RWPE2 (cell line): ENCODE measurements around the gene TADA2B.
"Not testable (repeated sequence)": the region's sequence is repeated elsewhere in the genome, so short reads cannot be mapped to it uniquely, and the experiment has no call there.

Source experiments
- ATAC-seq: fragments of 200-7000 bp; cut with Tn5 transposase; 3 replicates; pipeline ENCODE4 v1.9.1; 2021; ENCODE audit warnings: low read depth
- DNase-seq: peaks from one replicate; pipeline ENCODE4 v3.0.0-alpha.2; 2020; ENCODE audit warnings: low spot score
- H3K27ac ChIP-seq: fragments of 450-650 bp; 2 replicates; pipeline ENCODE4 v1.5.1; 2017; ENCODE audit warnings: mild to moderate bottlenecking; ENCODE audit not compliant: poor library complexity, severe bottlenecking
- H3K27me3 ChIP-seq: fragments of 250-450 bp; sonication (Bioruptor Pico); 2 replicates; pipeline ENCODE4 v1.5.1; 2021; ENCODE audit warnings: mild to moderate bottlenecking, moderate library complexity; ENCODE audit not compliant: insufficient read depth, poor library complexity, severe bottlenecking
- H3K36me3 ChIP-seq: fragments of 250-450 bp; sonication (Bioruptor Pico); 2 replicates; pipeline ENCODE4 v1.5.1; 2020; ENCODE audit warnings: low read depth, mild to moderate bottlenecking, moderate library complexity
- H3K4me1 ChIP-seq: fragments of 250-450 bp; sonication (Bioruptor Pico); 2 replicates; pipeline ENCODE4 v1.5.1; 2021; ENCODE audit warnings: mild to moderate bottlenecking, moderate library complexity; ENCODE audit not compliant: insufficient read depth, poor library complexity, severe bottlenecking
- H3K4me3 ChIP-seq: fragments of 250-450 bp; sonication (Bioruptor Pico); 2 replicates; pipeline ENCODE4 v1.5.1; 2021; ENCODE audit warnings: mild to moderate bottlenecking, moderate library complexity; ENCODE audit not compliant: severe bottlenecking
- H3K9me3 ChIP-seq: fragments of 250-450 bp; sonication (Bioruptor Pico); 2 replicates; pipeline ENCODE4 v1.5.1; 2021; ENCODE audit warnings: mild to moderate bottlenecking, moderate library complexity; ENCODE audit not compliant: severe bottlenecking
- CTCF ChIP-seq: fragments of 450-650 bp; IDR thresholded peaks from one replicate; pipeline ENCODE4 v1.5.1; 2017; ENCODE audit warnings: mild to moderate bottlenecking, moderate library complexity; ENCODE audit not compliant: poor library complexity, severe bottlenecking

The TADA2B gene

DNA sequence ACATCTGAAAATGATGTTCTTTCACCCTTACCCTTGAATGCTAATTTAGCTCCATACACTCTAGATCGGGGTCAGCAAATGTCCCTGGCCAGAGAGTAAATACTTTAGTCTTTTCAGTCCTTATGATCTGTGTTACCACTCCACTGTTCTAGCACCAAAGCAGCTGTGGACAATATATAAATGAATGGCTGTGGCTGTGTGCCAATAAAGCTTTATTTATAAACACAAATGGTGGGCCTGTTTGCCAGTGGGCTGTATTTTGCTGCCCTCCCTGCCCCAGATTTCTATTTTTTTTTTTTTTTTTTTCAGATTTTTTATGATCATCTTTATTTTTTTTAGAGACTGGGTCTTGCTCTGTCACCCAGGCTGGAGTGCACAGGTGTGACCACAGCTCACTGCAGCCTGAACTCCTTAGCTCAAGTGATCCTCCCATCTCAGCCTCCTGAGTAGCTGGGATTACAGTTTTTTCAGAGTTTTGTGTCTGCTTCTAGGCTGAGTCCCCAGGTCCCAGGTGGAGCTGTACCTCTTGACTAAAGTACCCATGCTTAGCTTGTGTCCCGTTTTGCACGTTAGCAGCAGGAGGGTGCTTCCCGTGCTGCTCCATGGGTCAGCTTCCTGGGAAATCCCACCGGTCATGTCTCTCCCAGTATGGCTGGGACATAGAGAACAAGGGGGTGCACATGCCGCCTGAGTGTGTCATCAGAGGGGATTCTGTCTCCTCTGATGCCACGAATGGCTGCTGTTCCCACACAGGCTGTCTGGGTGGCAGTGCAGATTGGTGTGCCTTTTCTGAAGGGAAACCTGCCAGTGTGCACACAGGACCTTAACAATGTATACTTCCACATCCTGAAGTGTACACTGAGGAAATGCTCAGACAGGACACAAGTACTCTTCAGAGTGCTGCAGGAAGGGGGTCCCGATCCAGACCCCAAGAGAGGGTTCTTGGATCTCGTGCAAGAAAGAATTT is 40.7 kb downstream of the TADA2B start:
- peaks cover 2% of the 10 kb centered on the region for H3K9me3 ChIP-seq
- H3K4me3 ChIP-seq, result no peak overlapping the region
- H3K36me3 ChIP-seq, result no peaks in the 10 kb centered on the region
- no peaks in the 10 kb centered on the region for H3K4me1 ChIP-seq
- H3K27ac ChIP-seq, result no peak overlapping the region
- ATAC-seq, result no peak
- peaks cover 4% of the 10 kb centered on the region for H3K27me3 ChIP-seq
- no peak for TF ChIP-seq CTCF
- no peak for DNase-seq

DNA sequence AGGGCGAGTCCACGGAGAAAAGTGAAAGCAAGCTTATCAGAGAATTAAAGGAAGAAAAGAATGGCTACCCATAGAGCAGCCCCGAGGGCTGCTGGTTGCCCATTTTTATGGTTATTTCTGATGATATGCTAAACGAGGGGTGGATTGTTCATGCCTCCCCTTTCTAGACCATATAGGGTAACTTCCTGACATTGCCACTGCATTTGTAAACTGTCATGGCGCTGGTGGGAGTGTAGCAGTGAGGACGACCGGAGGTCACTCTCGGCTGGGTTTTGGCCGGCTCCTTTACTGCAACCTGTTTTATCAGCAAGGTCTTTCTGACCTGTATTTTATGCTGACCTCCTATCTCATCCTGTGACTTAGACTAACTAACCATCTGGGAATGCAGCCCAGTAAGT is 41.4 kb downstream of the TADA2B start:
- not testable (repeated sequence) for ATAC-seq, H3K36me3 ChIP-seq, H3K4me3 ChIP-seq, H3K27ac ChIP-seq, H3K4me1 ChIP-seq, DNase-seq, H3K27me3 ChIP-seq, H3K9me3 ChIP-seq

- no peaks in the 10 kb centered on the region for H3K36me3 ChIP-seq
- H3K27ac ChIP-seq, result no peak overlapping the region
- no peak for ATAC-seq
- H3K9me3 ChIP-seq, result no peaks in the 10 kb centered on the region
- no peaks in the 10 kb centered on the region for H3K4me1 ChIP-seq
- no peak for TF ChIP-seq CTCF
- H3K4me3 ChIP-seq, result no peak overlapping the region
- DNase-seq, result no peak
- H3K27me3 ChIP-seq, result no peaks in the 10 kb centered on the region
Measured at GRCh38 chr4:7086384-7086783, 43.2 kb downstream of the TADA2B start.

GRCh38 chr4:7087036-7087435 is 43.9 kb downstream of the TADA2B start:
- ATAC-seq (0 out of 3 replicates have a peak, but pooled peaks have one; percentile 46), DNase-seq (no peak)
- H3K4me3 ChIP-seq, result no peak overlapping the region
- H3K27ac ChIP-seq, result no peak overlapping the region
- no peak for TF ChIP-seq CTCF
- no peaks in the 10 kb centered on the region for H3K9me3 ChIP-seq
- no peaks in the 10 kb centered on the region for H3K4me1 ChIP-seq
- H3K36me3 ChIP-seq, result no peaks in the 10 kb centered on the region
- no peaks in the 10 kb centered on the region for H3K27me3 ChIP-seq

DNA sequence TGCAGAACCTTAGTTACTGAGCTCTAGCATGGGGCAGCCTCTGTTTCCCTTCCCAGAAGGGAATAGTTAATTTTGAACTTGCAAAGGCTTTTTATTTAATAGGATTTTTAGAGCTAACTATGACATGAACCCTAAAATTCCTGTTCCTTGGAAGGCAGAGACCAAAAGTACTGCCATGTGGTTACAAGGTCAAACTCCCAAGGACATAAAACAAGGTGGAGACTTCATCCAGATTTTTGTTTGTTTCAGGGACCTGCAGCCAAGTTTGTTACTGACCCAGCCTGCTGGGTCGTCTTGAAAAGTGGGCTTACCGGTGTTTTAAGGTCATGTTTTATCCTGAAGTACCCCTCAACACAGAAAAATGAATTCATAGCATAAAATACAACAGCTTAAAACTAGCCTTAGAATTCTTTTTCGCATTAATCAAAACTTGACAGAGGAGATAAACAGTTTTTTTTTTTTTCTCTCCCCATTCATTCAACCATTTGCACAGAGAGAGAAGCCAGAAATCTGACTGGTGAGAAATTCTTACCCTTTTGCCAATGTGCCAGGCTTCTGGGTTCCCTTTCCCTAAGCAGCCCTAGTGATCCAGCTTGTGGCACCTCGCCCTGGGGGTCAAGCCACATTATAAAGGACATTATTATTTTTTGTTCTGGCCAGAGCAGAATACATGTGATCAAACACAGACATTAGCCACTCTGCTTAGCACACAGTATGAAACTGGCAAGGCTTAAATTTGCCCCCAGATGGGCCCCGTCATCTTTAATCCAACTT is 46.2 kb downstream of the TADA2B start:
- H3K9me3 ChIP-seq, result no peaks in the 10 kb centered on the region
- ATAC-seq (no peak), DNase-seq (no peak)
- no peaks in the 10 kb centered on the region for H3K27me3 ChIP-seq
- H3K36me3 ChIP-seq, result no peaks in the 10 kb centered on the region
- H3K4me1 ChIP-seq, result no peaks in the 10 kb centered on the region
- no peak overlapping the region for H3K4me3 ChIP-seq
- no peak overlapping the region for H3K27ac ChIP-seq
- TF ChIP-seq CTCF, result no peak
